GM12892 (cell line): Measurements from ENCODE around the gene ABCC3.

Source experiments
- POLR2A ChIP-seq: IDR thresholded peaks from 2 replicates; pipeline ENCODE4 v1.6.1; 2011; ENCODE audit warnings: low read depth, low read length, control low read depth
- POLR2AphosphoS5 ChIP-seq: IDR thresholded peaks from 2 replicates; pipeline ENCODE4 v1.6.1; 2011; ENCODE audit warnings: low read depth, low read length, control low read depth

DNA sequence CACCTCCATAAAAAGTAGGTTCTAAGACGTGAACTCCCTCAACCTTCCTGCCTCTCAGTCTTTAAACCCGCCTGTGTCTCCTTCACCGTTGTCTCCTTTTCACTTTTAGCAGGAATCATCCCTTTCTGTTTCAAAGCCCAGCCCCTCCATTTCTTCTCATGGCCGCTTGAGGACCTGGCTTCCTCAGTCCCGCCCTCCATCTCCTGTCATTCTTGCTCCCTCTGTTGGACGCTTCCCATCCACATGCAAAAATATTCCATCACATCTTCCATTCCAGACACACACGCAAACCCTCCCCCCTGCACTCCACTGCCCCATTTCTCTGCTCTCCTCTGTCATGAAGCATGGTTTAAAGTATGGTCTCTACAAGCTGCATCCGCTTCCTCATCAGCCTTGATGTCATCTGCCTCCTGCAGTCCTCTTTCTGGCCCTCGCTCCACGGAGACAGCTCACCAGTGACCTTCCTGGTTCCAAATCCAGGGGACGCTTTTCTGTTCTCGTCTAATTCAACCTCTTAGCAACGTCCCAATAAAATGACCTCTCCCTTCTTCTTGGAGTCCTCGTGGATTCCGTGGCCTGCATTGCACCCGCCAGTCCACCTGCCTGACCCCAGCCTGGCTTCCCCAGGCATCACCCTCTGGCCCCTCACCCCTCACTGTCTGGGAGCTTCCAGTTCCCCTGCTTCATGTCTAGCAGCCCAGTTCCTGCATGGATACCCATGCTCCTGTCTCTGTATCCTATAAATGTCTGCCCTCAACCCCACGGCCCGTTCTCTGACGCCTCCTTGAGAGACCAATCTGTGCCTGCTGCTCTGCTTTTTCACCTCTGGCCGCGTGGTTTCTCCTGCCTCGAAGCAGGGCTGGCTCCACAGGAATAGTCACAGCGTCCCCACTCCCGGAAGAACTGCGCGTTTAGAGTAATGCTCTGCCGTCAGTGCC, 46.9 kb downstream of the ABCC3 start:
- TF ChIP-seq POLR2A (no peak), POLR2AphosphoS5 (no peak)
